Fibroblast of skin of abdomen (primary cell): ENCODE results near the gene VOPP1.

Experiments
- DNase-seq: peaks from one replicate; pipeline ENCODE4 v3.0.0-alpha.2; 2013

VOPP1 gene

GRCh38 chr7:55464422-55464821, 107.9 kb downstream of the VOPP1 start:
- DNase-seq = no peak

- no peak for DNase-seq
Measured at GRCh38 chr7:55463686-55464262, 108.5 kb downstream of the VOPP1 start.

- no peak for DNase-seq
Measured at GRCh38 chr7:55458351-55458750, 114.0 kb downstream of the VOPP1 start.

- no peak for DNase-seq
Measured at GRCh38 chr7:55457801-55458200, 114.5 kb downstream of the VOPP1 start.

GRCh38 chr7:55452971-55453370, 119.3 kb downstream of the VOPP1 start:
- DNase-seq = no peak

GRCh38 chr7:55449992-55450535, 122.2 kb downstream of the VOPP1 start:
- no peak for DNase-seq

GRCh38 chr7:55449205-55449991, 122.9 kb downstream of the VOPP1 start:
- DNase-seq = no peak

- no peak for DNase-seq
Measured at GRCh38 chr7:55448526-55448925, 123.8 kb downstream of the VOPP1 start.

- no peak for DNase-seq
Measured at GRCh38 chr7:55444786-55445185, 127.5 kb downstream of the VOPP1 start.

GRCh38 chr7:55441774-55442522, 130.4 kb downstream of the VOPP1 start:
- peak; percentile 88 for DNase-seq

- DNase-seq = no peak
Measured at GRCh38 chr7:55441002-55441401, 131.3 kb downstream of the VOPP1 start.

GRCh38 chr7:55440040-55440690, 132.1 kb downstream of the VOPP1 start:
- DNase-seq = no peak

GRCh38 chr7:55439627-55440026, 132.7 kb downstream of the VOPP1 start:
- DNase-seq = peak; percentile 14

- no peak for DNase-seq
Measured at GRCh38 chr7:55438757-55439525, 133.4 kb downstream of the VOPP1 start.

- no peak for DNase-seq
Measured at GRCh38 chr7:55438085-55438756, 134.1 kb downstream of the VOPP1 start.

- no peak for DNase-seq
Measured at GRCh38 chr7:55437375-55437774, 134.9 kb downstream of the VOPP1 start.

- no peak for DNase-seq
Measured at GRCh38 chr7:55436457-55436856, 135.8 kb downstream of the VOPP1 start.

- no peak for DNase-seq
Measured at GRCh38 chr7:55435466-55435865, 136.8 kb downstream of the VOPP1 start.

GRCh38 chr7:55432939-55433784, 139.1 kb downstream of the VOPP1 start:
- peak; percentile 42 for DNase-seq

- DNase-seq = no peak
Measured at GRCh38 chr7:55432506-55432905, 139.8 kb downstream of the VOPP1 start.
